Activated naive CD8-positive, alpha-beta T cell treated with anti-CD3 and anti-CD28 coated beads, Interleukin-2, amount 50 U/mL, for 24 hours (primary cell): ENCODE data around the gene TTBK2.

Source experiments
- ATAC-seq: fragments of 150-1000 bp; cut with Tn5 transposase; one replicate; pipeline ENCODE4 v1.10.0; 2021
- DNase-seq: peaks from one replicate; pipeline ENCODE4 v3.0.0; 2021
- H3K27ac Mint-ChIP-seq: one replicate; pipeline ENCODE4 v1.8.0; 2021; ENCODE audit warnings: mild to moderate bottlenecking, mixed read lengths
- H3K27me3 Mint-ChIP-seq: one replicate; pipeline ENCODE4 v1.8.0; 2021; ENCODE audit warnings: mixed read lengths
- H3K36me3 Mint-ChIP-seq: one replicate; pipeline ENCODE4 v1.8.0; 2021; ENCODE audit warnings: low read depth, mixed read lengths
- H3K4me1 Mint-ChIP-seq: one replicate; pipeline ENCODE4 v1.8.0; 2021; ENCODE audit warnings: mixed read lengths
- H3K4me3 Mint-ChIP-seq: one replicate; pipeline ENCODE4 v1.8.0; 2021; ENCODE audit warnings: mild to moderate bottlenecking, moderate library complexity, mixed read lengths
- H3K9me3 Mint-ChIP-seq: one replicate; pipeline ENCODE4 v1.8.0; 2021; ENCODE audit warnings: mixed read lengths

The TTBK2 gene

GRCh38 chr15:42727750-42728381, 192.7 kb downstream of the TTBK2 start:
- H3K27ac Mint-ChIP-seq: no peak overlapping the region
- DNase-seq (no peak), ATAC-seq (no peak)
- no peaks in the 10 kb centered on the region for H3K27me3 Mint-ChIP-seq
- H3K4me1 Mint-ChIP-seq: no peaks in the 10 kb centered on the region
- no peaks in the 10 kb centered on the region for H3K9me3 Mint-ChIP-seq
- H3K36me3 Mint-ChIP-seq: peaks cover 31% of the 10 kb centered on the region
- H3K4me3 Mint-ChIP-seq: no peak overlapping the region

GRCh38 chr15:42726114-42726513, 194.5 kb downstream of the TTBK2 start:
- Mint-ChIP-seq H3K36me3 (peaks cover 27% of the 10 kb centered on the region), H3K9me3 (no peaks in the 10 kb centered on the region), H3K27me3 (no peaks in the 10 kb centered on the region), H3K27ac (no peak overlapping the region), H3K4me1 (no peaks in the 10 kb centered on the region), H3K4me3 (no peak overlapping the region)
- no peak for DNase-seq
- no peak for ATAC-seq

- no peak for ATAC-seq
- Mint-ChIP-seq H3K4me3 (no peak overlapping the region), H3K27ac (no peak overlapping the region), H3K4me1 (no peaks in the 10 kb centered on the region), H3K36me3 (peaks cover 28% of the 10 kb centered on the region), H3K9me3 (no peaks in the 10 kb centered on the region), H3K27me3 (no peaks in the 10 kb centered on the region)
- DNase-seq: no peak
Measured at GRCh38 chr15:42725331-42725903, 195.2 kb downstream of the TTBK2 start.

GRCh38 chr15:42724276-42724675, 196.3 kb downstream of the TTBK2 start:
- H3K27me3 Mint-ChIP-seq: no peaks in the 10 kb centered on the region
- no peak overlapping the region for H3K27ac Mint-ChIP-seq

GRCh38 chr15:42723068-42723467, 197.5 kb downstream of the TTBK2 start:
- H3K4me1 Mint-ChIP-seq: no peaks in the 10 kb centered on the region
- no peak overlapping the region for H3K27ac Mint-ChIP-seq
- ATAC-seq: no peak
- no peaks in the 10 kb centered on the region for H3K27me3 Mint-ChIP-seq
- H3K9me3 Mint-ChIP-seq: no peaks in the 10 kb centered on the region
- DNase-seq: no peak
- peaks cover 26% of the 10 kb centered on the region for H3K36me3 Mint-ChIP-seq
- H3K4me3 Mint-ChIP-seq: no peak overlapping the region

More at GRCh38 chr15:42724276-42724675, 196.3 kb downstream of the TTBK2 start:
- Mint-ChIP-seq H3K9me3 (no peaks in the 10 kb centered on the region), H3K4me1 (no peaks in the 10 kb centered on the region), H3K4me3 (no peak overlapping the region), H3K36me3 (peaks cover 29% of the 10 kb centered on the region)
- DNase-seq (no peak), ATAC-seq (no peak)

GRCh38 chr15:42721916-42722315, 198.7 kb downstream of the TTBK2 start:
- no peak for ATAC-seq
- Mint-ChIP-seq H3K4me1 (no peaks in the 10 kb centered on the region), H3K27ac (no peak overlapping the region), H3K36me3 (peaks cover 22% of the 10 kb centered on the region), H3K4me3 (no peak overlapping the region), H3K9me3 (no peaks in the 10 kb centered on the region), H3K27me3 (no peaks in the 10 kb centered on the region)
- no peak for DNase-seq

GRCh38 chr15:42721016-42721415, 199.6 kb downstream of the TTBK2 start:
- DNase-seq (no peak), ATAC-seq (no peak)
- H3K36me3 Mint-ChIP-seq: peaks cover 17% of the 10 kb centered on the region
- H3K4me1 Mint-ChIP-seq: no peaks in the 10 kb centered on the region
- H3K27ac Mint-ChIP-seq: no peak overlapping the region
- H3K9me3 Mint-ChIP-seq: no peaks in the 10 kb centered on the region
- H3K27me3 Mint-ChIP-seq: no peaks in the 10 kb centered on the region
- no peak overlapping the region for H3K4me3 Mint-ChIP-seq

- Mint-ChIP-seq H3K36me3 (peaks cover 12% of the 10 kb centered on the region), H3K27me3 (no peaks in the 10 kb centered on the region), H3K27ac (no peak overlapping the region), H3K9me3 (no peaks in the 10 kb centered on the region), H3K4me1 (no peaks in the 10 kb centered on the region), H3K4me3 (no peak overlapping the region)
- no peak for DNase-seq
- ATAC-seq: no peak
Measured at GRCh38 chr15:42720071-42720470, 200.5 kb downstream of the TTBK2 start.

GRCh38 chr15:42719043-42719442, 201.5 kb downstream of the TTBK2 start:
- peak overlapping the region; percentile 24 for H3K27ac Mint-ChIP-seq
- no peaks in the 10 kb centered on the region for H3K4me1 Mint-ChIP-seq
- H3K27me3 Mint-ChIP-seq: no peaks in the 10 kb centered on the region
- no peak for ATAC-seq
- no peak for DNase-seq
- H3K9me3 Mint-ChIP-seq: no peaks in the 10 kb centered on the region
- peaks cover 5% of the 10 kb centered on the region for H3K36me3 Mint-ChIP-seq
- H3K4me3 Mint-ChIP-seq: no peak overlapping the region

- ATAC-seq (no peak), DNase-seq (no peak)
- no peaks in the 10 kb centered on the region for H3K9me3 Mint-ChIP-seq
- no peaks in the 10 kb centered on the region for H3K27me3 Mint-ChIP-seq
- H3K4me3 Mint-ChIP-seq: no peak overlapping the region
- no peaks in the 10 kb centered on the region for H3K4me1 Mint-ChIP-seq
- H3K36me3 Mint-ChIP-seq: peaks cover 5% of the 10 kb centered on the region
- H3K27ac Mint-ChIP-seq: no peak overlapping the region
Measured at GRCh38 chr15:42716626-42717025, 204.0 kb downstream of the TTBK2 start.

- Mint-ChIP-seq H3K4me3 (no peak overlapping the region), H3K36me3 (peaks cover 5% of the 10 kb centered on the region), H3K27me3 (no peaks in the 10 kb centered on the region), H3K27ac (no peak overlapping the region), H3K9me3 (no peaks in the 10 kb centered on the region), H3K4me1 (no peaks in the 10 kb centered on the region)
- ATAC-seq: no peak
- DNase-seq: no peak
Measured at GRCh38 chr15:42716125-42716524, 204.5 kb downstream of the TTBK2 start.

GRCh38 chr15:42712584-42712983, 208.0 kb downstream of the TTBK2 start:
- ATAC-seq (no peak), DNase-seq (no peak)
- H3K27me3 Mint-ChIP-seq: no peaks in the 10 kb centered on the region
- no peaks in the 10 kb centered on the region for H3K4me1 Mint-ChIP-seq
- no peaks in the 10 kb centered on the region for H3K36me3 Mint-ChIP-seq
- H3K27ac Mint-ChIP-seq: no peak overlapping the region
- no peak overlapping the region for H3K4me3 Mint-ChIP-seq
- H3K9me3 Mint-ChIP-seq: no peaks in the 10 kb centered on the region

- Mint-ChIP-seq H3K4me1 (no peaks in the 10 kb centered on the region), H3K36me3 (no peaks in the 10 kb centered on the region), H3K9me3 (no peaks in the 10 kb centered on the region), H3K27me3 (no peaks in the 10 kb centered on the region), H3K27ac (no peak overlapping the region), H3K4me3 (no peak overlapping the region)
- ATAC-seq (no peak), DNase-seq (no peak)
Measured at GRCh38 chr15:42711746-42712145, 208.8 kb downstream of the TTBK2 start.

- Mint-ChIP-seq H3K27ac (no peak overlapping the region), H3K4me1 (no peaks in the 10 kb centered on the region), H3K4me3 (no peak overlapping the region), H3K27me3 (no peaks in the 10 kb centered on the region), H3K9me3 (no peaks in the 10 kb centered on the region), H3K36me3 (no peaks in the 10 kb centered on the region)
- ATAC-seq (no peak), DNase-seq (no peak)
Measured at GRCh38 chr15:42710662-42711061, 209.9 kb downstream of the TTBK2 start.

GRCh38 chr15:42707873-42708544, 212.6 kb downstream of the TTBK2 start:
- no peak for ATAC-seq
- Mint-ChIP-seq H3K36me3 (peaks cover 2% of the 10 kb centered on the region), H3K4me1 (no peaks in the 10 kb centered on the region), H3K9me3 (no peaks in the 10 kb centered on the region), H3K27ac (no peak overlapping the region), H3K4me3 (no peak overlapping the region), H3K27me3 (no peaks in the 10 kb centered on the region)
- no peak for DNase-seq
